HT1080 (cell line): ENCODE data around the gene ENAM. TPM values are rescaled to one million over a fixed set of nuclear protein-coding genes. Genes with fewer than 3 reads are reported as not detected.

ENCODE experiments used
- DNase-seq: peaks from one replicate; pipeline ENCODE4 v3.0.0-alpha.2; 2015; ENCODE audit warnings: low read depth
- polyA plus RNA-seq, 2 experiments: library from polyadenylated mRNA; depleted of rRNA; stranded (reverse); fragments of >200 nt; gene quantifications; 2 replicates each; pipeline ENCODE4 v1.2.3, GENCODE V29; 2015
- total RNA-seq: library from RNA; depleted of rRNA; stranded (reverse); fragments of >200 nt; shearing (Covaris generic); gene quantifications from 2 replicates; pipeline ENCODE4 v1.2.3, GENCODE V29; 2014; rRNA removed

ENAM gene, protein sequence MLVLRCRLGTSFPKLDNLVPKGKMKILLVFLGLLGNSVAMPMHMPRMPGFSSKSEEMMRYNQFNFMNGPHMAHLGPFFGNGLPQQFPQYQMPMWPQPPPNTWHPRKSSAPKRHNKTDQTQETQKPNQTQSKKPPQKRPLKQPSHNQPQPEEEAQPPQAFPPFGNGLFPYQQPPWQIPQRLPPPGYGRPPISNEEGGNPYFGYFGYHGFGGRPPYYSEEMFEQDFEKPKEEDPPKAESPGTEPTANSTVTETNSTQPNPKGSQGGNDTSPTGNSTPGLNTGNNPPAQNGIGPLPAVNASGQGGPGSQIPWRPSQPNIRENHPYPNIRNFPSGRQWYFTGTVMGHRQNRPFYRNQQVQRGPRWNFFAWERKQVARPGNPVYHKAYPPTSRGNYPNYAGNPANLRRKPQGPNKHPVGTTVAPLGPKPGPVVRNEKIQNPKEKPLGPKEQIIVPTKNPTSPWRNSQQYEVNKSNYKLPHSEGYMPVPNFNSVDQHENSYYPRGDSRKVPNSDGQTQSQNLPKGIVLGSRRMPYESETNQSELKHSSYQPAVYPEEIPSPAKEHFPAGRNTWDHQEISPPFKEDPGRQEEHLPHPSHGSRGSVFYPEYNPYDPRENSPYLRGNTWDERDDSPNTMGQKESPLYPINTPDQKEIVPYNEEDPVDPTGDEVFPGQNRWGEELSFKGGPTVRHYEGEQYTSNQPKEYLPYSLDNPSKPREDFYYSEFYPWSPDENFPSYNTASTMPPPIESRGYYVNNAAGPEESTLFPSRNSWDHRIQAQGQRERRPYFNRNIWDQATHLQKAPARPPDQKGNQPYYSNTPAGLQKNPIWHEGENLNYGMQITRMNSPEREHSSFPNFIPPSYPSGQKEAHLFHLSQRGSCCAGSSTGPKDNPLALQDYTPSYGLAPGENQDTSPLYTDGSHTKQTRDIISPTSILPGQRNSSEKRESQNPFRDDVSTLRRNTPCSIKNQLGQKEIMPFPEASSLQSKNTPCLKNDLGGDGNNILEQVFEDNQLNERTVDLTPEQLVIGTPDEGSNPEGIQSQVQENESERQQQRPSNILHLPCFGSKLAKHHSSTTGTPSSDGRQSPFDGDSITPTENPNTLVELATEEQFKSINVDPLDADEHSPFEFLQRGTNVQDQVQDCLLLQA
- 0.20 TPM in 1 of 2 replicates, not detected in the other for total RNA-seq
- 0.02 TPM in 1 of 2 replicates, not detected in the other for polyA plus RNA-seq (2015; cell fraction: cytosol; rRNA removed)
- polyA plus RNA-seq (2015; cell fraction: nucleus; rRNA removed) = 0.25 TPM in 1 of 2 replicates, not detected in the other

DNA sequence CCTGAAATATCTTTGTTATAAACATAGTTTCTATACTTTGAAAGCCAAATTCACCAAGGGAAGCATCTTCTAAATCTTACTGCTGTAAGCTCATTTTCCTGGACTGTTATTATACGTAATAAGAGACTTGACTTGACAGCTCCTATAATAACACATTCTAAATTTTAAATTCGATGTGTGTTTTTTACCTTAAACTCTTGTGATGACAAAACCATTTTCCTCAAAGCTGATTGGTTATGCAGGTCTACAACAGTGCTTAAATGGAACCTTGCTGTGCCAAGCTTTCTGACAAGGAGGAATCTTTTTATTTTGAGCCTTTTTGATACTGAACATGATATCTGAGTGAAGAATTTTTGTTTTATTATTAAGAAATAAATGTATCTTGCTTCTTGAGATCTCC lies at the start of gene ENAM:
ENAM (plus strand) TSS at position 301 of the 400 bp plus-strand sequence. CDS start 757 bp downstream, outside the sequence.
- DNase-seq = no peak

DNA sequence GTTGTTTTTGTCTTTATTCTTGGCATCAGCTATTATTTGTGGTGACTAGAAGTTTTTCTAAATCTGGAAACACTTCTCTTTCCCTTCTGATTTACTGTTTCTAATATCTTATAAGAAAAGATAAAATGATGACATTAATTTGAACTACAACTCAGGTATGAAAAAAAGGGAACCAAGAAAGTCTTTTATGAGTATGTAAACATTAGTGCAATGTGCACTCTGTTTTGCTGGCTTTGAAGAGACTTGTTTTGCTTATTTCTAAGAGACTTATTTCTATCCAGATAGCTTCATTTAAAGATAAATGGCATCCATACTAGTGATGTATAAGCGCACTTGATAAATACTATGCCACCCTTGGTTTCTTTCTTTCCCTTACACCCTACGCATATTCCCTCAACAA lies 46.6 kb upstream of the ENAM start:
- DNase-seq = no peak

DNA sequence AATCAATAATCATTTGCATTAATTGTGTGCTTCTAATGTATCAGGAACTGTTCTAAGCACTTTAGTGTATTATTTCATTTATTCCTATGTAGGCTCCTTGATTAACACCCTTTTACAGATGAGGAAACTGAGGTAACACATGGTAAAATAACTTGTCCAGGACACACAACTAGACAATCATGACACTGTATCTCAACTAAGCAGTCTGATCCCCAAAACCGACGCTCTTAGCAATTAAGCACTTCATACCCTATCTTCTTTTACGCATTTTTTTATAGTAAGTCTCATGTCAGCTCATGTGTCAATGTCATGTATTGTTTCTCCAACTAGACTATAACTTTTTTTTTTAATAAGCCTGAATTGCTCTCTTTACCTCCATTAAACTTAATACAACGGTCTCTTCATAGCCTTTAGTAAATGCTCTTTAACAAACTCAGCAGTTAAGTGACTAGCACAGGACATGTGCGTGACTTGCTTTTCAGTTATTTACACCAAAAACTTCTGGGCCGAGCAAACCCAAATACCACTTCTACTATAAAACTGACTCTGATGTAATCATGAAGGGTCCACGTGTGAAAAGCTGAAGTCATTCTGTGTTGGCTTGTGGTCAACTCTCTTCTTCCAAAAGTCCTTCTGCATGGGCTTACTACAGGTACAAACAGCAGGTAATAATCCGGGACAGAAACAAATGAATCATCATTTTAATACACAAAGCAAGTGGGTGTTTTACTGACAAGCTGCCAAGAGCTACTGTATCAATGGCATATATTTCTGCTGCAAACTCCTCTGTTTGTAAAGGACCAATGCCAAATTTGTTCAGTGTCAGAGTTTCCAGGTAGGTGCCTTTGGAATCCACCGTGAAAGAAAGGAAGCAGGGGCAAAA lies 44.4 kb upstream of the ENAM start:
- no peak for DNase-seq

- no peak for DNase-seq
Measured at GRCh38 chr4:70586841-70587240, 41.7 kb upstream of the ENAM start.

DNA sequence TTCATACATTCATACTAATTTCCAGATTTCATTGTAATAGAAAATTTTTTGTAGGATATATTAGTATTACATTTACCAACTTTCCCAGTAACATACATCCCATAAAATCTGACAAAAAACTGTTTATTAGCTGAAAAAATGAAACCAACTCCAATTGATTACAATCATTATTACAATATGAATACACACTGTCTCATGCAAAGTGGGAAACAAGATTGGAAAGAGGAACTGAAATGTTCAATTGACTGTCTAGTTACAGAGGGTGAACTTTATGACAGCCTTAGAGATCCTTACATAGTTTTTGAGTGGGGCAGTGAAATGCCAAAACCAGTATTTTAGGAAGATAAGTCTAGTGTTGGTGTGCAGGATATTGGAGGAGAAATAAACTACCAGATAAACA lies 38.8 kb upstream of the ENAM start:
- DNase-seq = no peak

- no peak for DNase-seq
Measured at GRCh38 chr4:70591955-70592582, 36.5 kb upstream of the ENAM start, which contains the start of gene AMBN. AMBN (plus strand) TSS chr4:70592256; CDS start chr4:70592359, 103 bp downstream.

GRCh38 chr4:70594196-70594595 lies 34.3 kb upstream of the ENAM start:
- DNase-seq = no peak

- DNase-seq = no peak
Measured at GRCh38 chr4:70600305-70600704, 28.2 kb upstream of the ENAM start.

- no peak for DNase-seq
Measured at GRCh38 chr4:70600977-70601376, 27.6 kb upstream of the ENAM start.

- peak; percentile 59 for DNase-seq
Measured at GRCh38 chr4:70601422-70602039, 27.0 kb upstream of the ENAM start.

GRCh38 chr4:70603856-70604255 lies 24.7 kb upstream of the ENAM start:
- no peak for DNase-seq

GRCh38 chr4:70606459-70606858 lies 22.1 kb upstream of the ENAM start:
- peak; percentile 32 for DNase-seq

GRCh38 chr4:70607334-70607853 lies 21.1 kb upstream of the ENAM start:
- no peak for DNase-seq

DNA sequence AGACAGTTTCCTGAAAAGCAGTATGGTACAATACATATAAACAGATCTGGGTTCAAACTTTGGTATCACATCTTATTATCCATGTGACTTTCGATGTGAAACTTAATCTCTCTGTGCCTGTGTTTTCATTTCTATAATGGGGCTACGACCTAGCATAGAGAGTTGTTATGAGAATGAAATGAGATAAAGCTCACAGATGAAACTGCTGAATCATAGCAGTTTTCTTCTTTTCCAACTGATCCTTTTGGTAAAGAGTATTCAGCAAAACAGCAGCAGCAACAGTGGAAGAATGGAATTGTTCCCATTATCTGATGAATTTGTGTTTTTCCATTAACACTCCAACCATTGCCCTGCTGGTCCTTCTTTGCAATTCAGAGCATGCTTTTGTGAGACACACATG lies 20.2 kb upstream of the ENAM start:
- no peak for DNase-seq

DNA sequence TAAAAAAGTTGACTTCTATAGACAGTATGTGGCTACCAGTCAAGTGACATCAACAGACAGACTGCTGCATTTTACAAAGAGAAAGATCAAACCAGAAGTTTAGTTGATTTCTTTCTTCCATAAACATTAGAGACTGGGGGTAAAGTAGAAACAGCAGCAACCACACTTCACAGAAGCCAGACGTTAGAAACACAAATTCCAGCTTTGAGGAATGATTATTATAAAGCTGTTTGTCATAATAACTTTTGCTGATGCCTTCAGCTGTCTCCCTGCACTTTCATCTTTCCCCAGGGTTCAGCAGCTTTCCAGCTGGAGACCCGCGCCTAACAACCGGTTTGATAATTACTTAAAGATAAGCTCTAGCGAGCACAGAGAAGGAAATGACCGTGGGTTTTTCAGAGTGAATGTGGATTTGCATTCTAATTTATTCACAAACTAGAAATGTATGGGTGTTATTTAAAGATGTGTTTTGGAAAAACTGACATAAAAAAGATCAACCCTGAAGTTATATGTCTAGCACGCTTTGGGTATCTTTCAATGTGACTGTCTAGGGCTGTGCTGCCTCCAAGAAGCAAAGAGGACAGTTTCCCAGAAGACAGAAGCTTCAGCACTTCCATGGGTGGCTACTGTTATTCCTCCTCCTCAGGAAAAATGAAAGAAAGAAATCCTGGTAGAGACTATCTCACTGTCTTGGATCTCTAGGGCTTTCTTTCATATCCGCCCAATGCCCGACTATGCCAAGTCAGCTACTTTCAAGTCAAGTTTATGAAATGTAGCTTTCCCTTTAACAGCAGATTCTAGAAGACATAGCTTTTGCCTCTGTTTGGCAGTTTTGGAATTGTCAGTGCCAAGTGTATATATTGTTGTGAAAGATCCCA lies 15.0 kb upstream of the ENAM start:
- DNase-seq = no peak

DNA sequence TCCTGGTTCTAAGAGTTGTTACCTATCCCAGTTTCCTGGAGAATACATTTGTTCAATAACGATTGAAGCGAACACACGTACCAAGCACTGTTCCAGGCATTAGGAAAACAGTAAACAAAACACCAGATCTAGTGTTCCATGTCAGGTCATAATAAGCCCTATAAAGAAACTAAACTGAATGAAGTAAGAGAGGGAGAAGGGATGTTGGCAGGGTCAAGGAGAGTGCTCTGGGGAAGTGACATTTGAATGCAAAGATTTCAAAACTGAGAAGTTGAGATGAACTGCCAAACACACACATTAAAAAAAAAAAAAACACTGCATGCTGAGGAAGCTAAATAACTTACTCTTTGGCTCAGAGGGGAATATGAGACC lies 14.4 kb upstream of the ENAM start:
- DNase-seq = no peak

DNA sequence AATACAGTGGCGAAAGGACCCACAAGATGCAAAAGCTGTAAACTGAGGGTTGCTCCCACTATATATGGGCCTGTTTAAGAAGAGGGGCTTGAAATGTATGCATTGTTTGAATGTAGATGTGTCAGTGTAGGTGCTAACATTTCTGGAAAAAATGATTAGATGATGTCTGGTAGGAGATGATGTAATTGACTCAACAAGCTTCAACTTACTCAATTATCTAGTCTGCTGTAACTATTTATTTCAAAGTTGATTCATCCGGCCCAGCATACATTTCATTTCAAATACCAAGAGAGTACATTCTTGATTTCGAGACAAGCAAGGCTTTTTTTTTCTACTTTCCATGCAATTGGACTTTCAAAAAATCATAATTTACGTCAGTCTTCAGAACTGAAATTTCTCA lies 9.3 kb upstream of the ENAM start:
- DNase-seq = no peak

DNA sequence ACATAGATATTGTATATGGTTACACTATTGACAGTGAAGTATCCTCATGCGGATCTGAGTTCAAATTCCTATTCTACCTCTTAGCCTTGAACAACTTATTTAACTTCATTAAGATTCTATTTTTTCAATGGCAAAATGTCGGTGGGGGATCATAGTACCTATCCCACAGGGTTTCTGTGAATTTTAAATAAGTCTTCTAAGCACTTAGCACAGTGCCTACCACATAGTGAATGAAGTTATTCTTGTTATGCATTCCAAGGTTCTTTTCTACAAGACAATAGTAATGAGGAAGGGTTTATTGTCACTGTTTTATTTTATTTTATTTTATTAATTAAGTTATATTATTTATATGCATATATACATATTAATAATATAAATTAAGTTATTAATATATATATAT lies 8.8 kb upstream of the ENAM start:
- DNase-seq = no peak
